K562 (cell line): ENCODE measurements around the gene PARD3. TPM values are rescaled to one million over a fixed set of nuclear protein-coding genes. Genes with fewer than 3 reads are reported as not detected.

Source experiments
- ATAC-seq: fragments of 200-7000 bp; cut with Tn5 transposase; 3 replicates; pipeline ENCODE4 v1.9.1; 2020; ENCODE audit warnings: moderate library complexity
- BruUV-seq: library from RNA; stranded (reverse); fragments of 400-500 nt; replicated peaks from 2 replicates; lab custom pipeline; 2021; lab: Mats Ljungman, UMichigan
- CTCF ChIA-PET: fragments of 300-600 bp; formaldehyde crosslinking; extraction: SDS; loops from one replicate; lab custom pipeline; 2021; ENCODE audit warnings: low intra/inter-chr PET ratio; lab: Yijun Ruan, JAX
- POLR2A ChIA-PET: fragments of 300-600, 350-650 bp; sonication (Branson Sonifier 250); formaldehyde crosslinking; extraction: SDS; loops from one replicate; lab custom pipeline; 2021; ENCODE audit warnings: antibody characterized with exemption, inconsistent platforms; lab: Yijun Ruan, JAX
- DNase-seq, 4 experiments: peaks; one replicate each; pipeline versions ENCODE4 v3.0.0 to v3.0.0-alpha.2; 2011 to 2018; ENCODE audit warnings: low spot score in 3 of 4, mixed read lengths in 3 of 4; ENCODE audit errors: extremely low read depth in 1 of 4
- FAIRE-seq: peaks from 2 replicates; lab custom pipeline; 2011; peaks lifted over from hg19 to GRCh38; lab: Jason Lieb, UNC
- H2AFZ ChIP-seq: 2 replicates; pipeline ENCODE4 v1.6.0; 2011; ENCODE audit warnings: low read depth, low read length, control low read depth, inconsistent platforms
- H3K27ac ChIP-seq: fragments of 200-600 bp; 3 replicates; pipeline ENCODE4 v1.8.0; 2011; ENCODE audit warnings: low read depth, mild to moderate bottlenecking, control low read depth, inconsistent platforms, low read length, moderate library complexity, mixed read lengths; ENCODE audit errors: extremely low read depth
- H3K27me3 ChIP-seq, 2 experiments: fragments of 300-600 bp in 1 of 2; 2 replicates in 1 of 2; 3 replicates in 1 of 2; pipeline versions ENCODE4 v1.6.0 to v1.8.0; 2011; ENCODE audit warnings: inconsistent platforms in 2 of 2, low read length in 2 of 2, mild to moderate bottlenecking in 1 of 2, mixed read lengths in 1 of 2, moderate library complexity in 1 of 2; ENCODE audit not compliant: control insufficient read depth in 2 of 2, insufficient read depth in 2 of 2
- H3K36me3 ChIP-seq: fragments of 300-600 bp; 3 replicates; pipeline ENCODE4 v1.8.0; 2011; ENCODE audit warnings: mild to moderate bottlenecking, low read length, inconsistent platforms; ENCODE audit not compliant: control insufficient read depth, insufficient read depth
- H3K4me1 ChIP-seq, 2 experiments: fragments of 200-600 bp in 1 of 2; replicated peaks in 1 of 2; 2 replicates in 1 of 2; 3 replicates in 1 of 2; pipeline versions ENCODE4 v1.5.1 to v1.8.0; 2011; ENCODE audit warnings: inconsistent platforms in 2 of 2, low read length in 2 of 2, mild to moderate bottlenecking in 1 of 2, mixed read lengths in 1 of 2, moderate library complexity in 1 of 2; ENCODE audit not compliant: control insufficient read depth in 2 of 2, insufficient read depth in 2 of 2
- H3K4me2 ChIP-seq: 2 replicates; pipeline ENCODE4 v1.6.1; 2011; ENCODE audit warnings: low read length, control low read depth, inconsistent platforms, mixed read lengths; ENCODE audit not compliant: insufficient read depth
- H3K4me3 ChIP-seq: fragments of 200-600 bp; sonication (generic), shearing (Covaris generic); 2 replicates; pipeline ENCODE4 v1.5.1; 2016; ENCODE audit warnings: control low read depth, inconsistent platforms
- H3K79me2 ChIP-seq: fragments of 200-600 bp; 3 replicates; pipeline ENCODE4 v1.8.0; 2011; ENCODE audit warnings: low read length, inconsistent platforms; ENCODE audit not compliant: control insufficient read depth, insufficient read depth
- H3K9ac ChIP-seq, 2 experiments: 2 replicates each; pipeline versions ENCODE4 v1.6.0 to v1.6.1; 2011; ENCODE audit warnings: low read depth in 2 of 2, low read length in 2 of 2, control low read depth in 1 of 2, inconsistent platforms in 1 of 2, mild to moderate bottlenecking in 1 of 2, mixed read lengths in 1 of 2; ENCODE audit not compliant: insufficient read depth in 1 of 2
- H3K9me1 ChIP-seq: one replicate; pipeline ENCODE4 v1.6.0; 2011; ENCODE audit warnings: inconsistent platforms, mild to moderate bottlenecking, low read length, moderate library complexity; ENCODE audit not compliant: control insufficient read depth, insufficient read depth
- H3K9me3 ChIP-seq: replicated peaks from 2 replicates; pipeline ENCODE4 v1.5.1; 2011; ENCODE audit warnings: low read depth, low read length, inconsistent platforms; ENCODE audit not compliant: control insufficient read depth, insufficient read depth
- H4K20me1 ChIP-seq: replicated peaks from 2 replicates; pipeline ENCODE4 v1.6.1; 2011; ENCODE audit warnings: low read length, inconsistent platforms, mixed read lengths; ENCODE audit not compliant: control insufficient read depth, insufficient read depth
- CBFA2T2 ChIP-seq: fragments of 450-650 bp; conservative IDR thresholded peaks from 2 replicates; pipeline ENCODE4 v1.6.1; 2017; ENCODE audit warnings: mild to moderate bottlenecking
- CHCHD3 ChIP-seq: fragments of 250-450 bp; sonication (Bioruptor Pico); IDR thresholded peaks from 2 replicates; pipeline ENCODE4 v2.1.2; 2022; ENCODE audit warnings: mild to moderate bottlenecking
- CUX1 ChIP-seq: fragments of 200-800 bp; sonication (Bioruptor generic); IDR thresholded peaks from 2 replicates; pipeline ENCODE4 v1.6.1; 2016; ENCODE audit warnings: missing genetic modification characterization, missing compliant biosample characterization
- DPF2 ChIP-seq: fragments of 450-650 bp; IDR thresholded peaks from 2 replicates; pipeline ENCODE4 v1.6.1; 2016
- KLF16 ChIP-seq: IDR thresholded peaks from 2 replicates; pipeline ENCODE4 v1.6.1; 2016; ENCODE audit warnings: antibody characterized with exemption
- RUNX1 ChIP-seq: sonication (generic); IDR thresholded peaks from 2 replicates; pipeline ENCODE4 v1.6.1; 2016; ENCODE audit warnings: antibody characterized with exemption, low read depth
- ZBTB33 ChIP-seq: sonication (generic); formaldehyde crosslinking; IDR thresholded peaks from 2 replicates; pipeline ENCODE4 v1.8.1; 2023; ENCODE audit warnings: mild to moderate bottlenecking, missing genetic modification reagents
- ZNF197 ChIP-seq: fragments of 200-800 bp; sonication (Bioruptor generic); IDR thresholded peaks from 2 replicates; pipeline ENCODE4 v1.6.1; 2016; ENCODE audit warnings: low read depth, missing genetic modification characterization, missing compliant biosample characterization
- WGBS: fragments of 100-300 bp; shearing (Covaris generic); methylation state at CpG from one replicate; pipeline ENCODE4 v1.1.6; 2016; ENCODE audit warnings: low coverage, mixed read lengths; ENCODE audit not compliant: insufficient coverage; ENCODE audit errors: missing lambda C conversion rate; 5-methylcytosine and 5-hydroxymethylcytosine counted together
- in situ Hi-C: fragments of 300-500 bp; cut with MboI; formaldehyde crosslinking; loops from 4 replicates; pipeline ENCODE4 v1.15.0; 2018; ENCODE audit warnings: inconsistent platforms, mixed read lengths
- intact Hi-C: fragments of 100-400 bp; cut with micrococcal nuclease; formaldehyde crosslinking; loops from 2 replicates; pipeline ENCODE4 v1.14.2; 2022
- polyA plus RNA-seq, 8 experiments: library from polyadenylated mRNA; depleted of rRNA in 4 of 8; stranded (reverse) in 5 of 8; unstranded in 3 of 8; fragments of >200 nt; fragmentation: Nextera tagmentation in 2 of 8; fragmentation: Illumina TruSeq in 1 of 8; extraction: Ambion mirVana in 2 of 8; extraction: Trizol in 1 of 8; gene quantifications; 2 replicates each; pipeline versions ENCODE4 v1.2.1 to v1.2.3, GENCODE V29; 2011 to 2014; ENCODE audit warnings: inconsistent platforms in 1 of 8, missing spikeins in 1 of 8
- total RNA-seq, 7 experiments: library from RNA; depleted of rRNA in 6 of 7; stranded (reverse); fragments of >200 nt in 6 of 7; fragmentation: Illumina TruSeq in 2 of 7; extraction: Trizol in 2 of 7; gene quantifications; 2 replicates each; pipeline versions ENCODE4 v1.2.1 to v1.2.3, GENCODE V29; 2011 to 2021; ENCODE audit warnings: low replicate concordance in 1 of 7

The PARD3 gene
- total and polyA plus RNA-seq, 9 of the 15 experiments (the other 6 are each of a cell fraction or from before 2014, with no cell fraction given): 2.7 to 11.7 (median 7.7) TPM

GRCh38 chr10:34078017-34078744, 736.9 kb downstream of the PARD3 start:
- H3K9me1 ChIP-seq: no peaks in the 10 kb centered on the region
- intact Hi-C loops: no loop called here
- H3K9me3 ChIP-seq: no peaks in the 10 kb centered on the region
- no TSS peak for BruUV-seq
- POLR2A ChIA-PET: no interaction called here
- no peaks in the 10 kb centered on the region for H3K4me1 ChIP-seq
- H3K79me2 ChIP-seq: no peaks in the 10 kb centered on the region
- ATAC-seq (no peak), DNase-seq (no peak), FAIRE-seq (no peak)
- no peak overlapping the region for H2AFZ ChIP-seq
- 0% methylated on average over 4 of the region's 4 CpGs for WGBS
- in situ Hi-C loops: no loop called here
- no peak overlapping the region for H3K4me3 ChIP-seq
- TF ChIP-seq CHCHD3 (CRISPR knock-in tag) (no peak), KLF16 (no peak), ZNF197 (no peak), CBFA2T2 (no peak), DPF2 (no peak), ZBTB33 (no peak), RUNX1 (no peak), CUX1 (CRISPR knock-in tag) (no peak)
- no peaks in the 10 kb centered on the region for H3K36me3 ChIP-seq
- H3K27ac ChIP-seq: no peak overlapping the region
- CTCF ChIA-PET: no interaction called here
- H4K20me1 ChIP-seq: no peaks in the 10 kb centered on the region
- peaks cover 6 to 25% of the 10 kb centered on the region in 2 experiments; a peak in 4 of 5 replicates for H3K27me3 ChIP-seq
- H3K9ac ChIP-seq: no peak overlapping the region
- H3K4me2 ChIP-seq: no peak overlapping the region
